ENCODE results near the gene ADK.

DNA sequence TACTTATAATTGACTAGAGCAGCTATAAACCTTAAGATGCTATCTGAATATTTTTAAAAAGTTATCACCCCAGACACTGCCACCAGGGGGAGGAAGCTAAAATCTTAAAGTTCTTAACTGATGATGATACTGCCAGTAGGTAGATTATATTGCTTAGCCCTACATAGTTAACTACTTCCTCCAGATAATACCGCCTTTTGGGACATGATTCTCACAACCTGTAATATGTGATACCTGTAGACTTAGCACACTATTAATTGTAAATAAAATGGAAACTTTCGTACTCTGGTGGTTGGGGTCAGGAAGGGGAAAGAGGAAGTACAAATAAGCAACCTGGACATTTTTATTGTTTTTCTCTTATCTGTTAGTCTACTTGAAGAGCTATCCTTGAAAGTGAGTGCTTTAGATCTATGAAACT, 268.9 kb downstream of the ADK start:
- TF ChIP-seq POLR2A (IDR thresholded peaks at IDR 0.05; ENCODE audit: low read depth, low read length): no peak
- peak in 1 of 2 donors; percentile 23 for TF ChIP-seq CTCF (IDR thresholded peaks at IDR 0.05; ENCODE audit: extremely low read depth in 1 of 2, insufficient read depth in 1 of 2, low read depth in 1 of 2, low read length in 2 of 2)
- no peak for TF ChIP-seq EZH2 (IDR thresholded peaks at IDR 0.05; ENCODE audit: borderline replicate concordance, low read depth, low read length, severe bottlenecking)
- no peak for TF ChIP-seq GATA2 (IDR thresholded peaks at IDR 0.05; ENCODE audit: insufficient read depth, insufficient read length, low read depth, low read length)
- TF ChIP-seq MAX (IDR thresholded peaks at IDR 0.05; ENCODE audit: insufficient read depth, insufficient read length): no peak
- no peak for TF ChIP-seq MYC (IDR thresholded peaks at IDR 0.05; ENCODE audit: low read depth, low read length)
- no peak for TF ChIP-seq POLR2AphosphoS5 (IDR thresholded peaks at IDR 0.05; ENCODE audit: insufficient read depth, low read depth, low read length)

Data from endothelial cell of umbilical vein (primary cell).